ENCODE results near the gene ELP5. TPM values are rescaled to one million over a fixed set of nuclear protein-coding genes. Genes with fewer than 3 reads are reported as not detected.

ELP5 gene
- total RNA-seq, 1 donor from 2014 or later: 20.8 TPM

GRCh38 chr17:7293816-7294613 is 42.0 kb downstream of the ELP5 start:
- no peak for DNase-seq (ENCODE audit: low read depth)
- TF ChIP-seq, protein P1, sequence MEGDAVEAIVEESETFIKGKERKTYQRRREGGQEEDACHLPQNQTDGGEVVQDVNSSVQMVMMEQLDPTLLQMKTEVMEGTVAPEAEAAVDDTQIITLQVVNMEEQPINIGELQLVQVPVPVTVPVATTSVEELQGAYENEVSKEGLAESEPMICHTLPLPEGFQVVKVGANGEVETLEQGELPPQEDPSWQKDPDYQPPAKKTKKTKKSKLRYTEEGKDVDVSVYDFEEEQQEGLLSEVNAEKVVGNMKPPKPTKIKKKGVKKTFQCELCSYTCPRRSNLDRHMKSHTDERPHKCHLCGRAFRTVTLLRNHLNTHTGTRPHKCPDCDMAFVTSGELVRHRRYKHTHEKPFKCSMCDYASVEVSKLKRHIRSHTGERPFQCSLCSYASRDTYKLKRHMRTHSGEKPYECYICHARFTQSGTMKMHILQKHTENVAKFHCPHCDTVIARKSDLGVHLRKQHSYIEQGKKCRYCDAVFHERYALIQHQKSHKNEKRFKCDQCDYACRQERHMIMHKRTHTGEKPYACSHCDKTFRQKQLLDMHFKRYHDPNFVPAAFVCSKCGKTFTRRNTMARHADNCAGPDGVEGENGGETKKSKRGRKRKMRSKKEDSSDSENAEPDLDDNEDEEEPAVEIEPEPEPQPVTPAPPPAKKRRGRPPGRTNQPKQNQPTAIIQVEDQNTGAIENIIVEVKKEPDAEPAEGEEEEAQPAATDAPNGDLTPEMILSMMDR (IDR thresholded peaks at IDR 0.05; ENCODE audit: insufficient read depth, low read length, poor library complexity, severe bottlenecking): no peak
- no peaks in the 10 kb centered on the region for H3K36me3 ChIP-seq (ENCODE audit: control insufficient read depth, insufficient read depth, low read length)
- H3K27me3 ChIP-seq (ENCODE audit: control insufficient read depth, insufficient read depth, low read length): peaks cover 54% of the 10 kb centered on the region
- H3K4me3 ChIP-seq (ENCODE audit: low read depth, low read length): no peak overlapping the region

DNA sequence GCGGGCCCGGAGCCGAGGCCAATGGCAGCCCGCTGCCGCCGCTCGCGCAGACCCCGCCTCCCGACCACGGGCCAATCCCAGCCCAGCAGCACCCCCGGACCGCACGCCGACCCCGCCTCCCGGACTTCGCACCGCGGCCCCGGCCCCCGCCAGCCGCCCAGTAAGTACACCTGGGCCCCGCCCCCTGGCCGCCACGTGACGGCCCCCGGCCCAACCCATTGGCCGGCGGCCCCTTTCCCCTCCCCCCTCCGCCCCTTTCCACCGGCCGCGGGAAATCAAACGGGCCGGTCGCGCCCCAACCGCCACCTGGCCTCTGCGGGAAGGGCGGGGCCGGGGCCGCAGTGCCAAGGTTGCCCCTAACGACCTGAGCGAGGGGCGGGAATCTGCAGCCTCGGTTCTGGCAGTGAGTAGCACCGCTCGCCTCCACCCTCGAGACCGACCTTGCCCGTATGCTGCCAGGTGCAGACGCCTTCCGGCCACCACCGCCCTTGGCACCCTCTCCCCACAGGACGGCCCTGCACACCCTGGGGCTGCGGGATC is 42.7 kb downstream of the ELP5 start, which contains the start of gene YBX2:
TSS of gene YBX2 (minus strand) at position 26 of the 540 bp plus-strand sequence. CDS start 139 bp downstream, outside the sequence.
- H3K27me3 ChIP-seq (ENCODE audit: control insufficient read depth, insufficient read depth, low read length): peaks cover 49% of the 10 kb centered on the region
- DNase-seq (ENCODE audit: low read depth): no peak

GRCh38 chr17:7295230-7296180 is 43.5 kb downstream of the ELP5 start:
- H3K4me3 ChIP-seq (ENCODE audit: low read depth, low read length): no peak overlapping the region
- TF ChIP-seq, protein P1 (IDR thresholded peaks at IDR 0.05; ENCODE audit: insufficient read depth, low read length, poor library complexity, severe bottlenecking): peak; percentile 18
- H3K36me3 ChIP-seq (ENCODE audit: control insufficient read depth, insufficient read depth, low read length): no peaks in the 10 kb centered on the region
- no peak for DNase-seq (ENCODE audit: low read depth)
- peaks cover 45% of the 10 kb centered on the region for H3K27me3 ChIP-seq (ENCODE audit: control insufficient read depth, insufficient read depth, low read length)

More for the DNA sequence above, 42.7 kb downstream of the ELP5 start, which contains the start of gene YBX2:
- peak within 1 kb of the TSS; percentile 22 for H3K4me3 ChIP-seq (ENCODE audit: low read depth, low read length)
- TF ChIP-seq, protein P1 (IDR thresholded peaks at IDR 0.05; ENCODE audit: insufficient read depth, low read length, poor library complexity, severe bottlenecking): no peak
- no peaks in the 10 kb centered on the region for H3K36me3 ChIP-seq (ENCODE audit: control insufficient read depth, insufficient read depth, low read length)

- H3K27me3 ChIP-seq (ENCODE audit: control insufficient read depth, insufficient read depth, low read length): peaks cover 38% of the 10 kb centered on the region
- H3K4me3 ChIP-seq (ENCODE audit: low read depth, low read length): no peak overlapping the region
- no peaks in the 10 kb centered on the region for H3K36me3 ChIP-seq (ENCODE audit: control insufficient read depth, insufficient read depth, low read length)
- TF ChIP-seq, protein P1 (IDR thresholded peaks at IDR 0.05; ENCODE audit: insufficient read depth, low read length, poor library complexity, severe bottlenecking): peak; percentile 70
- DNase-seq (ENCODE audit: low read depth): no peak
Observed at GRCh38 chr17:7296189-7296861, 44.3 kb downstream of the ELP5 start.

GRCh38 chr17:7304179-7304578 is 52.2 kb downstream of the ELP5 start:
- Histone ChIP-seq H3K36me3 (ENCODE audit: control insufficient read depth, insufficient read depth, low read length) (no peaks in the 10 kb centered on the region), H3K27me3 (ENCODE audit: control insufficient read depth, insufficient read depth, low read length) (no peaks in the 10 kb centered on the region), H3K4me3 (ENCODE audit: low read depth, low read length) (no peak overlapping the region)
- TF ChIP-seq, protein P1 (IDR thresholded peaks at IDR 0.05; ENCODE audit: insufficient read depth, low read length, poor library complexity, severe bottlenecking): no peak
- DNase-seq (ENCODE audit: low read depth): no peak

All from kidney epithelial cell (primary cell).